G401.6 (cell line): Measurements from ENCODE around the gene NUP133.
A peak's percentile ranks its signal among the peaks of the same experiment; 100 is the strongest.
"Not testable (repeated sequence)": the region's sequence is repeated elsewhere in the genome, so short reads cannot be mapped to it uniquely, and the experiment has no call there.

Source experiments
- FAIRE-seq: peaks from 2 replicates; lab custom pipeline; 2012; peaks lifted over from hg19 to GRCh38; lab: Jason Lieb, UNC

NUP133 gene

DNA sequence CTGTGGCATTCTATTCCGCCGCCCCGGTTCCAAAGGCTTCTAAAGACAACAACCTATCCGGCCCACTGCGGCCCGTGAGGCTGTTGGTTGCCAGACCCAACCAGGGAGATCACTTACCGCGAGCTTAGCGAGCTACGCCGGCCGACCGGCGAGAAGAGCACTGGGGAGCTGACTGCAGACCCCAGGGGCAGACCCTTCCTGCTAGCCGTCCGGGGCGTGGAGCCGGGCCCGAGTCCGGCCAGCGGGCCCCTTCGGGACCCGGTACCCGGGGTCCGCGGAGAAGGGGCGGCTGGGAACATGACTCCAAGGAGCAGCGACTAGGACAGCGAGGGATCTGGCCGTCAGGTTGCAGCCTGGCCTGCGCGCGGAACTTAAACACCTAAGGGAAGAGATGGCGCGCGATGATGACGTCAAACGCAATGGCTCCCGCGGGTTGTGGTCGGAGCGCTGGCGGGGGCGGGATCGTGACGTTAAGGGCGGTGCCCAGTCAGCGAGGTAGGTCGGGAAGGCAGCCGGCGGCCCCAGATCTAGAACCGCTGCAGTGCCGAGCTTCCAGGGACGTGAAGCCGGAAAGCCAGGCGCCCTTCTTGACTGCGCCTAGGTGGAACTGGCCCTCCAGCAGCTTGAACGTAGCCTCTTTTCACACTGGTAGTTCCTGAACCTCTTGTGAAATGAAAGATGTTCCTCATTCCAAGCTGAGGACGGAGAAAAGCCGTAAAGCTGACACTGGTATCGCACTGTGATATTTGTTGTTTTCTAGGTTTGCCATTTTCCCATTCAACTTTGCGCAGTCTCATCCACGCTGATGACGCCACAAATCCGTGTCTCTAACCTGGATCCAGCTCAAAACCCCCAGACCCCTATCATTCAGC is at the start of gene NUP133:
Gene NUP133 (minus strand): TSS at position 391 of the 872 bp plus-strand sequence. CDS start 92 bp downstream, at position 299.
- peak; percentile 88 for FAIRE-seq

DNA sequence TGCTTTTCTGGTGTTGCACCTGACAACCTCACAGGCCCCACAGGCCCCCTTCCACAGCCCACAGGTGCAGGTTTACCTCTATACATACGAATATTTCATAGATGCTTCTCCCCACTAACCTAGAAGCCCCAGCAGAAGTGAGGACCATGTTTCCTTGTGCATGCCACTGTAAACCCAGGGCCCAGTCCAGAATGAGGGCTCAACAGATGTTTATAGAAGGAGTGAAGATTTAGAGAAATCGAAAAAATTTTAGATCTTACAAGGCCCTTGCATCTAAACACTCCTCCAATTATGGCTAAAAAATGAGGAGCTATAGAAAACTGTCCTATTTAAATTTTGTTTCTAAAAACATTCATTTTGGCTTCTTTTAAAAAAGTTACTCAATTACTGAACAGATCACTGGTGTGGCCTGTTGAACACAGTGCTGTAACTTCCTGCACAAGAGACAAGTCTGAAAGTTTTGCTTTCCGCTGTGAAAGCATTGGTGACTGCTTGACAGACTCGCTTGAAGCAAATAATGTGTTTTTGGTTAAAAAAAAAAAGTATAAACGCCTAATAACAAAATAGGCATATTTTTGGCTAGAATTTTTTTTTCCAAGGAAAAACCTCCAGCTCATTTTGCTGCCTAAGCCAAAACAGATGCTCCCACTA is 49.2 kb upstream of the NUP133 start:
- no peak for FAIRE-seq

DNA sequence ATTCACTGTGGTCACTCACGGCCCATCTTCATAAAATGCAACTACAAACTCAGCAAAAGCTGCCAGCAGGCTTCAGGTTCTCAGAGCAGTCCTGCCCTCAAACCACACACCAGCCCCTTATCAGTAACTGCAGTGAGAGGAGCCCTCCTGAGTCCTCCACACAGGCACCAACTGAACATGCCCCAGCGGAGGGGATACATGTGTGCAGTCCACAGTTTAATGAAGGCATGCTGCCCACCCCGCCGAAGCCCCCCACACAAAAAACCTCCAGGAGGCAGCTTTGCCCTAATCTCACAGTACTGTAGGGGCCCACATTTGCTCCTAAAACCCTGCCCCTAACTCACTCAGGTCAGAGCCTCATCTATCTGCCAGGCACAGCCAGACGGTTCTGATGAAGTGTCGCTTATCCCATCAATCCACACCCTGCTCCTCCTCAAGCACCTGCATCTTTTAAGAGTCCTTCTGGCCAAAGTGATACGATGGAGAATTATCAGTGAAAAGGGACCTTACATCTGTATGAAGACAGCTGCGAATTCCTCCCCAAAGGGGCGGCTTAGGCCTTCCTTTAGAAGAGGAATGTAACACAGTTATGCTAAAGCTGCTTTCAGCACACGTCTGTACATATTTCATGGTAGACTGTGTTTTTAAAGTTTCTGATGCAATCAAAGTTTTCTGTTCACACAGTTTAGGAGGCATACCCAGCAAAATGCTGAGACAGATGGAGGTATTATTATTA is 46.9 kb upstream of the NUP133 start:
- FAIRE-seq = no peak

DNA sequence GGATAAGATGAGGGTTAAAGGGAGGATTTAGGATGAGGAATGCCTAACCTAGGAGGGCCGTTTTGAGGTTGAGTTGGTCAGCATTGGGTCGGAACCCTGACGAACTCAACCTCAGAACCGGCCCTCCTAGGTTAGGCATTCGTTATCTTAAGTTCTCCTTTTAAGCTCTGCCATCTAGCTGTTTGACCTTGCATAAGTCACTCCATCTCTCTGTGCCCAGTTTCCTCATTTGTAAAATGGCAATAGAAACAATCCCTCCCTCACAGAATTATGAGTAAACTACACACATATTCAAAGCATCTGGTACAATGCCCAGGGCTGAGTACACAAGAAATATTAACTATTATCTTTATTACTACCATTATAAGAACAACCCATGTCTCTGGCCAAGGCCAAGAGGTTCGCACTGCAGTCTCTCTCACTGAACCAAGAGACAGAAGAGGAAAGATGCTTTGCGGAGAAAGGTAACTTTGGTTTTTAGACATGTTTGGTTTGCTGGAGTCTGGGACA is 45.5 kb upstream of the NUP133 start:
- no peak for FAIRE-seq

DNA sequence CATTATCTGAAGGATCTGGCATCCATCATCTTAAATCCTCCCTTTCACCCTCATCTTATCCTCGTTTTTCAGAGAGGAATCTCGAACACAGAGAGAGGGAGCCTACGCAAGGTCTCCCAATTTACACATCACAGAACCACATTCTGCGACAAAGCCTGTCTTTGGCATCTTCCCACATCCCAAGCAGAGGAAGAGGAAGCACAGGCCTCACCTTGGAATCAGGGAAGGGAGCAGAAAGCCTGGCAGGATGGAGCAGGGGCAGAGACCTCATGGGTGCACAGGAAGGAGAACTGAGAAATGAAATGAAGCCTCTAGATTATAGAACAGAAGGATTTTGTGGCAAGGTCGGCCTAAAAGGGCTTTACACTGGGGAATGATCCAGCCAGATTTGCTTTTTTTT is 44.6 kb upstream of the NUP133 start:
- no peak for FAIRE-seq

DNA sequence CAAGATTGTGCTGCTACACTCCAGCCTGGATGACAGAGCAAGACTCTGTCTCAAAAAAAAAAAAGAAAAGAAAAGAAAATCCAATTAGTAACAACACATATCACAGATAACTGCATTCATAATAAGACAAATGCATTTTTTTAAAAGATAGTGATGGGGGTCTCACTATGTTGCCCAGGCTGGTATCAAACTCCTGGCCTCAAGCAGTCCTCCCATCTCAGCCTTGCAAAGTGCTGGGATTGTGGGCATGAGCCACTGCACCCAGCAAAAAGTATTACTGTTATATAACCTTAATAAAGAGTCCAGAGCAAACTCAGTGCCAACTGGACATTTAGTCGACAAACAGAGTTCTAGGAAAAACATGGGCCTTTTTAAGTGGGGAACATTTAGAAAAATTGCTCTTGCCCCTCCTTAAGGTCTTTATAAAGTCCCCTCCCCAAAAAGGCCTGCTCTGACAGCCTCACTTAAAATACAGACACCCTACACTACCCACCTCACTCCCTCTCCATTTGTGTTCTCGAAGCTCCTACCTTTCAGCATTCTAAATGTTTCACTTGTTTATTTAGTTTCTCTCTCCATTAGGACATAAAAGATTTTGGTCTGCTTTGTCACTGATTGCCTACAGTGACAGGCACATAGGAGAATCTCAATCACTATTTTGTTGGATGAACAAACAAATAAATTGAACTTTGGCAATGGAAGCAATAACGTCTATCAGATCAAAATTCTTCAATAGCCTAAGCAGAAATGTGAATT is 42.8 kb upstream of the NUP133 start:
- no peak for FAIRE-seq

DNA sequence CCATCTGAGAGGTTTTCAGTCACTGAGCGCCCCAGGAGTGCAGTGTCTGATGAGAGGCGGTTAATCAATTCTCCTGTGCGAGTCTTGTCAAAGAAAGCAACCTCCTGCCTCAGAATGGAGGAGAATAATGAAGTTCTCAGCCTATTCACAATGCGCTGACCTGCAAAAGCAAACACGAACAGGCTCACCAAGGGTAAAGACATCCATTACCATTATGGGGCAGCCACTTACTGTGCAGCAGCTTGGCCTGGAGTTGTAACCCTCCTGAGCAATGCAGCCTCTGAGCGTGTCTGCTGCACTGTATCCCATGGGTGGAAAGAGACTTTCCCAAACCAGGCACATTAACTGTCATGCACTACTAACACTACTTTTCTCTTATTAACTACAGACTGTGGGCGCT is 39.4 kb upstream of the NUP133 start:
- no peak for FAIRE-seq

DNA sequence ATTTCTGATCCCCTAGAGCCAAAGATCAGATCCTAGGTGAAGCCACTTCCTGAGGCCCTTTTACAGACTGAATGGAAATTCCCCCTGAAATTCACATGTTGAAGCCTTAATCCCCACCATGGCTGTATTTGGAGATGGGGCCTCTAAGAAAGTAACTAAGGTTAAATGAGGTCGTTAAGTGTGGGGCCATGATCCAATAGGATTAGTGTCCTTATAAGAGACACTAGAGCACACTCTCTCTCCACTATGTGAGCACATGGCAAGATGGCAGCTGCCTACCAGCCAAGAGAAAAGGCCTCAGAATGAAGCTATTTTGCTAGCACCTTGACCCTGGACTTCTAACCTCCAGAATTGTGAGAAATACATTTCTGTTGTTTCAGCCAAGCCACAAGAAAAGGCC is 36.4 kb upstream of the NUP133 start:
- FAIRE-seq = no peak

DNA sequence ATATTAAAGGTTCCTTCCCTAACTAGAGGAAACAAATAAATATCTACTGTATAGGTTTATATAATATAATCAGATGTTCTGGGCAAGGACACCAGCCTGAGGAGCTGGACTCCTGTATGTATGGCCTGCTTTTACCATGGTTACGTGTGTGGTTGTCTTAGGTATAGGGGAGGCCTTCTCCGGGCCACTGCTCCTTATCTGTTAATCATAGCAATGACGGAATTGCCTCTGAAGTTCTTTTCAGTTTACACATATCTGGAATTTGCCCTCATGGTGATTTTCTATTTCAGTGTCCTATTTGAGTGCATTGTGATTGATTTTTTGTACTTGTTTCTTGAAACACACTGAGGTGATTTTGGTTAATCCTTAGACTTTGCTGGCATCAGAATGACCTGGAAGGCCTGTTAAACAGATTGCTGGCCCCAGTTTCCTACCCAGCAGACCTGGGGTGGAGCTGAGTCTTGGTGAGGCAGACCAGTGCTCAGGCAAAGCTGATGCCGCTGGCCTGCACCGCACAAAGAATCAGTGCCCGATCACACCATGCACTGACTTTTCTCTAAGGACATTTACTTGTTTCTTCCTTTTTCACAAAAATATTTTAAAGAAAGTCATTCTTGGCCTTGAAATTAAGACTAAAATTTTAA is 31.8 kb upstream of the NUP133 start:
- FAIRE-seq = no peak

DNA sequence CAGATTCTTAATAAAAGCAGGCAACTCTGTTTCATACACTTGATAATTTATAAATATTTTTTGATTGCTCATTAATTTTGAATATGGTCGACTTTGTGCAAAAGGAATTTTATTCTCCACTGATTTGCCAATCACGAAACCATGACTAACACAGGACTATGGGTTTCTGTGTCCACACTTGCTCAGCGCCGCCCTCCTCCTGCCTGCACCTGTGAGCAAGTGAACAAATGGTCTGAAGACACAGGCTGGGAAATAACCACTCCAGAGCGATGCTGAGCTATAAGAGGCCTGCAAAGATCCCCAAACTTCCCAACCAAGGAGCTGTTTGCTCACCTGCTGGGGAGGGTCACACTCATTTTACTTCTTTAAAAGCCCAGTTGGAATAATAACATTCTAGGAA is 30.8 kb upstream of the NUP133 start:
- FAIRE-seq = no peak

DNA sequence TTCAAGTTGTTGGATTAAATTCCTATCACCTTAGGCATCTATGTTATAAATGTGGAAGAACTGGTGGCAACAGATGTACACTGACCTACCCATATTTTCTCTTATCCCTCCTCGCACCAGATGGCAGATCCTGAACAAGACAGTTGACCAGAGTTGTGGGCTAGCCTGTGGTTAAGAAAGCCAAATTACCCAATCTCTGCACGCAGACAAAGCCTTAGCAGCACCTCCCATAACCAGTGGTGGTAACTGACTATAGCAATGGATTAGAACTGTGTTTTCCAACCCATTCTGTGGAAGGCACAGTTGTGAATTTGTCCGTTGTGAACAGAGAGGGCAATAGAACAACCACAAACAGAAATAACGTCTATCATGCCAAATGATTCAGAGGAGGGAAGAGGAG is 29.8 kb upstream of the NUP133 start:
- no peak for FAIRE-seq

DNA sequence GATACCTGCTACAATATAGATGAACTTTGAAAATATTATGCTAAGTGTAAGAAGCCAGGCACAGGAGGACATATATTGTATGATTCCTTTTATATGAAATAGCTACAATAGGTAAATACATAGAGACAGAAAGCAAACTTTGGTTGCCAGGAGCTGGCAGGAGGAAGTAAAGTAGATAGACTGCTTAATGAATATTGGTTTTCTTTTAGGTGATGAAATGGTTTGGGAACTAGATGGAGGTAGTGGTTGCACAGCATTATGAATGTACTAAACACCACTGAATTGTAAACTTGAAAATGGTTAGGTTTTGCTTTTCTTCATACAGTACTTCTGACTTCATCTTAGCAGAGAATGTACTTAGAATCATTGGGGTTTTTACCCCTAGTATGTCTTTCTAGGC is 28.8 kb upstream of the NUP133 start:
- no peak for FAIRE-seq

DNA sequence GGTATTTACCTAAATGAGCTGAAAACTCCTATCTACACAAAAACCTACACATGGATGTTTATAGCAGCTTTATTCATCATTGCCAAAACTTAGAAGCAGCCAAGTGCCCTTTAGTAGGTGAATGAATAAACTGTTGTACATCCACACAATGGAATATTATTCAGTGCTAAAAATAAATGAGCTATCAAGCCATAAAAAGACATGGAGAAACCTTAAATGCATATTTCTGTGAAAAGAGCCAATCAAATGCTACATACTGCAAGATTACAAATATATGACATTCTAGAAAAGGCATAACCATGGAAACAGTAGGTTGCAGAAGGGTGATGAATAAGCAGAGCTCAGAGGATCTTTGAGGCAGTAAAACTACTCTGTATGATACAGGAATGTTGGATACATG is 27.1 kb upstream of the NUP133 start:
- FAIRE-seq = no peak

DNA sequence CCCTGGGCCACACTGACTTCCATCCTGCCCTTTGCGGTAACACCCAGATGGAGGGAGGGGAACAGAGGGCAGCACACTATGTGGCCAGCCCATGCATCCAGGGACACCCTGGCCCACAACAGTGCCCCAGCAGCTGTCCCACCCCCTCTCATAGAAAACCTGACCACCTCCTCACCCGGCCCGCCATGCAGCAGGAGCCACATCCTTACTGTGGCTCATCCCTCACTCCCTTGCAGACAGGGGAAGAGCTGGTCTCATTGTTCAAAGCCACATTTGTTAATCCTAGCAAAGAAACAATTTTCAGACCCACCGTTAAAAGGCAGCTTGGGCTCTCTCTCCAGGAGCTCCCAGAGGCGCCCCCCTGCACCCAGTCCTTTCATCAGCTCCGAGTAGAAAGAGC is 23.2 kb upstream of the NUP133 start:
- FAIRE-seq = no peak

DNA sequence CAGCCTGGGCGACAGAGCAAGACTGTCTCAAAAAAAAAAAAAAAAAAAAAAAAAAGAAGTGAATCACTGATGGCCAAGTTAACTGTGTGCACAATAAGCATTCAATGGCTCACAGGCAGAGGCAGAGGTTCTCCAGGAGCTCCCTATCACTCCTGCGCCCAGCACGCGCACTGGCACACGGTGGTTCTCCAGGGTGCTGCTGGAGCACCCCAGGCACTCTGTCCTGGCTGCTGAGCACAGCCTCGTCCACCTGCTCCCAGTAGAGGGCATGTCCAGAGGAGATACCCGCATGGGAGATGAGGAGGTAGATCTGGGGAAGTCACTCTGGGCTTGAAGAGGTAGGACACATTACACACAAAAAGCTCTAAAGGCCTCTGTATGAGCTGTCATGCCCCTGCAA is 21.5 kb upstream of the NUP133 start:
- no peak for FAIRE-seq

DNA sequence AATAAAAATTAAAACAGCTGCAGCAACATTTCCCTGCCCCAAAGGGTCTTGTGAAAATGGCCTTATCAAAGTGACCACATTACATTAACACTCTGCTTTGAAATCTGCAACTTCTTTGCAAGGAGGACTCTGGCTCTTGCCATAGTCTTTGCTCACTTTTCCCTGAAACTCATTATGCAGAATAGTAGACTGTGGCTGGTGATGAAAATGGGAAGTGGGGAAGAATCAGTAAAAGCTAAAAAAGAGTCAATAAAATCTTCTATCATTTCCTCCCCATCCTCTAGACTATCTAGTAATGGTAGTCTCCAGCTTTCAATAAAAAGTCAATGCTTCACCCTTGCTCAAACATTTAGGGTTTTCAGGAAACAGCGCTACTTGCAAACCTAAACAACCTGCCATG is 18.6 kb upstream of the NUP133 start:
- FAIRE-seq = no peak

DNA sequence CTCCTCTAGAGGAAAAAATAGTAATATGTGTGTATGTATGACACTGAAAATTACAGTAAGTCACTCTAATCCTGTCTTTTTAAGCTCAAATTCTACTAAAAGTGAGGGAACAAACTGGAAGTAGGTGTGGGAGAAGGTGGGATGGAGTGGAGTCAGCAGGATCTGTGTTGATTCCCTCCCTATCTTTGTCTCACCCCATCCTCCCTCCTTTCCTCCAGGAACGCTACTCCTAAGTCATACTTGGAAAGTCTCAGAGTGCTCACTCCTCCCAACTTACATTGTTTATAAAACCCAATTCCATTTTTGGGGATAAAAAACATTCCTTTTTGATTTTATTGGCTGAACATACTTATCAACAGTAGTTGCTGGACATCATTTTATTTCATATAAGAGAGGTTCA is 14.9 kb upstream of the NUP133 start:
- FAIRE-seq = no peak

DNA sequence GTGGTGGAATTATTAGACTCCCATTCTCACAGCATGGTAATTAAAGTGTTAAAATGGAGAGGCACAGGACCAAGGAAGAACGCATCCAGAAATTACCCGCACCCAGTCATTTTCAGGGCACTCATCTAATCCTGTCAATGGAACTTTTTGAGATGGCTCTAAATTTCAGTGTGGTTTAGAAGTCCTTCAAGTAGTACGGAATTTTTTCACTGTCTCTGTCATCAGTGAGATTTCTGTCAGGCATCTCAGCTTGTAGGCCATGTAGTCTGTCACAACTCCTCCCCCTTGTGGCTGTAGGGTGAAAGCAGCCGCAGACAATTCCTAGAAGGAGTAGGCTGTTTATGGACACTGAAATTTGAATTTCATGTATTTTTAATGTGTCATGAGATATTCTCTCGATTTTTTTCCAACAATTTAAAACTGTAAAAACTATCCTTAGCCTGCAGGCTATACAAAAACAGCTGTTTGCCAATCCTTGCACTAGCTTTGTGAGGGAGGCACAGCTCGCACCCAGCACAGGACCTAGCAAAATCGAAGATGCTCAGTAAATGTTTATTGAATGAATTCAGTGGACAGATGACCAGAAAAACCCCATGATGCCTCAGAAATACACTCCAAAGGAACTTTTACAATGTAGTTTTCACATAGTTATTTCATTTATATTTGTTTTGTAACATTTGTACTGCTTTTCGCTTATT is 6.6 kb upstream of the NUP133 start:
- peak; percentile 95 for FAIRE-seq

DNA sequence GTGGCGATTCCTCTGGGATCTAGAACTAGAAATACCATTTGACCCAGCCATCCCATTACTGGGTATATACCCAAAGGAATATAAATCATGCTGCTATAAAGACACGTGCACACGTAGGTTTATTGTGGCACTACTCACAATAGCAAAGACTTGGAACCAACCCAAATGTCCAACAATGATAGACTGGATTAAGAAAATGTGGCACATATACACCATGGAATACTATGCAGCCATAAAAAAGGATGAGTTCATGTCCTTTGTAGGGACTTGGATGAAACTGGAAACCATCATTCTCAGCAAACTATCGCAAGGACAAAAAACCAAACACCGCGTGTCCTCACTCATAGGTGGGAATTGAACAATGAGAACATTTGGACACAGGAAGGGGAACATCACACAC is 3.5 kb upstream of the NUP133 start:
- FAIRE-seq = not testable (repeated sequence)

DNA sequence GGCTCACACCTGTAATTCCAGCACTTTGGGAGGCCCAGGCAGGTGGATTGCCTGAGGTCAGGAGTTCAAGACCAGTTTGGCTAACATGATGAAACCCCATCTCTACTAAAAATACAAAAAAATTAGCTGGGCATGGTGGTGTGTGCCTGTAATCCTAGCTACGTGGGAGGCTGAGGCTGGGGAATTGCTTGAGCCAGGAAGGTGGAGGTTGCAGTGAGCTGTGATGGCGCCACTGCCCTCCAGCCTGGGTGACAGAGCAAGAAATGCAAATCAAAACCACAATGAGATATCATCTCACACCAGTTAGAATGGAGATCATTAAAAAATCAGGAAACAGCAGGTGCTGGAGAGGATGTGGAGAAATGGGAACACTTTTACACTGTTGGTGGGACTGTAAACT is 3.1 kb upstream of the NUP133 start:
- not testable (repeated sequence) for FAIRE-seq

DNA sequence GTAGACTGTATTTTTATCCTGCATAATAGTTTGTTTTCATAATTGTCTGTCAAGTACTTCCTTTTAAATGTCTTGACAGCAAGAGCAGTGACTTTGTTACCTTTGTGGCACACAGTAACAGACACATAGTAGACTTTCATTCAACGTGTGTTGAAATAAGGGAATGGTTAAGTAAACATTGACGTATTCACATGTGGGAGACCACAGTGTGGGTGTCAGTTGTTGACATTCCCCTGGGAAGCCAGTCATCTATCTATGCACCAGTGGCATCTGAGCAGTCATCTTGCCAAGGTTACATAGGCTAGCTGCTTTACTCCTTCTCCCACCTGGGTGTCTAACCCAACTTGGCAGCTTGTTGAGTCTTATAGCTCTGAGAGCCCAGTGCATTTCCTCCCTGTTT is 1.4 kb upstream of the NUP133 start:
- no peak for FAIRE-seq
